Measurements from ENCODE around the gene ZCCHC17.
A peak's percentile ranks its signal among the peaks of the same experiment; 100 is the strongest.
"Not testable (repeated sequence)": the region's sequence is repeated elsewhere in the genome, so short reads cannot be mapped to it uniquely, and the experiment has no call there.

ZCCHC17 gene

GRCh38 chr1:31368611-31369107, 71.8 kb downstream of the ZCCHC17 start:
- no peak for DNase-seq

DNA sequence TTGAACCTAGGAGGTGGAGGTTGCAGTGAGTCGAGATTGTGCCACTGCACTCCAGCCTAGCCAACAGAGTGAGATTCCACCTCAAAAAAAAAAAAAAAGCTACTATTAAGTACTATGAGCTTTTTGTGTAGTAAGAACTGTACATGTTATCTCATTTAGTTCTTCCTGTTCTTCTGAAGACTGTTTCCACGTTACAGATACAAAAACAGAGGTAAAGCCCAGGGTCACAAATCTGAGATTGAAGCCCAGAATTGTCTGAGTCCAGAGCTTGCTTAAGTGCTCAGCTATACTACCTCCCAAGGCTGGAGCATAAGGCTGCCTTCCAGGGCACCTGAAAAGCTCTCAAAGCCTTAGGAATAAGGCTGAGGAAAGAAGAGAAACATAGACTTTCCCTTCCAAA, 73.2 kb downstream of the ZCCHC17 start:
- DNase-seq = no peak

- no peak for DNase-seq
These were observed 73.7 kb downstream of the ZCCHC17 start for GRCh38 chr1:31370565-31370964.

DNA sequence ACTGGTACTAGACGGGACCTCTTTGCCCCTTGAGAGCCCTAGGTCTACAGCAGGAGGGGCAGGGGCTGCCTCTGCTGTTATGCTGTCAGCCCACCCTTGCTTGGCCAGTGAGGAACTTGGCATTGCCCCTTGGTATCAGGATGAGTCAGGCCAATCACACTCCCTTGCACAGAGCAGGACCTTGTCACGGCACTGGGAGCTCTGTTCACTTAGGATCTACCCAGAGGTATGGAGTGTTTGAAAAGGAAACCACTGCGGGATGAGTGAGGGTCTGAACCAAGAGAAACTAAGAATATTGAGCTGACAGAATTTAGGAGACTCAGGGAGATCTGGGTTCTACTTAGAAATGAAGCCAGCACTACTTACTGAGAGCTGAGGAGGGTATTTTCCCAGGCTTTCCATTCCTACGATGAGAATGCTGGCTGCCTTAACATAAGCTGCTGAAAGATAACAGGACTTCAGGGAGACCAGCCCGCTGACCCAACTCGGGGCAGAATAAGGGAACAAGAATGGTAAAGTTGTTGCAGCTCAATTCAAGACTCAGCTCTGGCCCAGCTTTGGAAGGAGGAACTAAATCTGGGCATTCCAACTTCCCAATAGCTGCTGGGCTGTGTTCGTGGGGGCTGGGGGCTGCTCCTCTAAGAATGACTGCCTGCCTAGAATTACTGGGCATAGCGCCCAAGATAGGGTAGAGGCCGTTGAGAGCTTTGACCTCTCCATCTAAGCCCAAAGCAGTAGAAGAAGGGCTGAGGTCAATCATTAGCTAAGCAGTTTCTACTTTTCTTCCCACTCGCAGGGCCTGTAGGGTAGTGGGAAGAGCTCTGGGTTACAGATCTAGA, 74.5 kb downstream of the ZCCHC17 start:
- DNase-seq = peak in 4 of 56 donors; percentile 4 to 16 (median 10)

DNA sequence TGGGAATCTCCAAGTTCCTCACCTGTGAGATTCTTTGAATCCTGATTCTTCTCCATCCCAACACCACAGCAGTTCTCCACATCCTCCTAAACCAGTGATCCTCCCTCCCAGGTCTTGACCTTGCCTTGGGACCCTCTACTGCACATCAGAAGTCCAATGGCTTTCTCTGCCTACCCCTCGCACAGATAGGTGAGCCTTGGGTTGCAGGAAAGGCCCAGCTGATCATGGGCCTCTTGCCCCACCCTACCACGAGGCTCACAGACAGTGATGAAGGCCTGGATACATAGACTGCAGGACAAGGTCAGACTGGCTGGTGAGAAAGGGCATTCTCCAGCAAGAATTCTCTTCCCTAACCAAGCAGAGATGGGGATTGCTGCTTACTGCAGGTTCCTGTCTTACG, 75.2 kb downstream of the ZCCHC17 start:
- peak in 1 of 56 donors; percentile 14 for DNase-seq

GRCh38 chr1:31372751-31373055, 75.9 kb downstream of the ZCCHC17 start:
- peak in 6 of 56 donors; percentile 47 to 75 (median 64) for DNase-seq

DNA sequence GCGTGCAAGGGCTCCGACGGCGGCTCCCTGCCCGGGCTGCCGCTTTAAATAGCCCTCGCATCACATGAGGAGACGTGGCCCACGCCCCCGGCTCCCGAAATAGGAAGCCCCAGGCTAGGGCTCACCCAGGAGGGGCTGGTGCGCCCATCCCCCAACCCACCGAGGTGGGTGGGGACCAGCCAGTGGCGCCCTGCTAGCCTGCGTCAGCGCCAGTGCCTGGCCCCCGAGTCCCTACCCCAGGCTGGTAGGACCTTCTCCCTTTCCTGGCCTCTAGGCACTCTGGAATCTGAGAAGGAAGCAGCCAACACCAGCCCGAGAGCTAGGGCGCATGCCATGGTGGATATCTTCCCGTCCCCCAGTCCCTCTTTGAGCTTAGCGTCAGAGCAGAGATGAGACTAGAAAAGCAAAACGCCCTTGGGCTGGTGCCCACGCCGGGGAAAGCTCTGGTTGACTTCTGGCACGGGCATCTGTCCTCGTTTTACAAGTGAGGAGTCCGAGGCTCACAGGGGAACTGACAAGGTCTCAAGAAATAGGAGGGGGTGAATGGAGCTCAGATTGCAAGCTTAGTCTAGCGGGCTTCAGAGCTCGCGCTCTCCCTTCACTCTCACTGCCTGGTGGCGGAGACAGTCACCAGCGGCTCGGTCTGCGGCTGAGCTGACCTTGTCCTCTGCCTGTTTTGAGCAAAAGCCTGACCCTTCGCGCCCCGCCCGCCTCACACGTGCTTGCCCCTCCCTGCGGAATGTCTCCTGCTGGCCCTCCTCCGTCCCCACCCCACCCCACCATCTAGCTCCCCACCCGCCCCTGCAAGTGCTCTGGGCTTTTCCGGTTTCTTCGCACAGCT, 76.4 kb downstream of the ZCCHC17 start, which contains the start of gene FABP3:
Gene FABP3 (minus strand): TSS at position 21 of the 841 bp plus-strand sequence. CDS start 62 bp downstream, outside the sequence.
- peak in 52 of 56 donors; percentile 23 to 85 (median 68) for DNase-seq

DNA sequence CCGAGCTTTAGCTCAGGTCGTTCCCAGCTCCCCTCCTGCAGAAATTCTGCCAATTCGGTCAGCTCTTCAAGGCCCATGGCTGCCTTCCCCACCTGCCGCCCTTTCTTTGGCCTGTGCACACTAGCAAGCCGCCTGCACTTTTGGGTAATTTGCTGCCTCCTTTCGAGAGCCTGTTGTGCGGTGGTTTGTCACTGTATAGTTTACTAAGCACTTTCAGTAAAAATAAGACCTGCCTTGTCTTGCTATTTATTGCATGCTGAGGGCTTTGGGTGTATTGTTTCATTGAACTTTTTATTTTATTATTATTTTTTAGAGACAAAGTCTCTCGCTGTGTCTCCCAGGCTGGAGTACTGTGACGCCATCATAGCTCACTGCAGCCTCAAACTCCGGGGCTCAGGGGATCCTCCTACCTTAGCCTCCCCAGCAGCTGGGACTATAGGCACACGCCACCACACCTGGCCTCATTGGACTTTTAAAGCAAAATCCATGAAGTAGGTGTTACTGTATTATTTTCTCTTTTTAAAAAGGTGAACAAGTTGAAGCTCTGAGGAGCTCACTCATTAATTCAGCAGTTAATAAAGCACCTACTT, 77.2 kb downstream of the ZCCHC17 start:
- DNase-seq = peak in 2 of 56 donors; percentile 55 to 56

DNA sequence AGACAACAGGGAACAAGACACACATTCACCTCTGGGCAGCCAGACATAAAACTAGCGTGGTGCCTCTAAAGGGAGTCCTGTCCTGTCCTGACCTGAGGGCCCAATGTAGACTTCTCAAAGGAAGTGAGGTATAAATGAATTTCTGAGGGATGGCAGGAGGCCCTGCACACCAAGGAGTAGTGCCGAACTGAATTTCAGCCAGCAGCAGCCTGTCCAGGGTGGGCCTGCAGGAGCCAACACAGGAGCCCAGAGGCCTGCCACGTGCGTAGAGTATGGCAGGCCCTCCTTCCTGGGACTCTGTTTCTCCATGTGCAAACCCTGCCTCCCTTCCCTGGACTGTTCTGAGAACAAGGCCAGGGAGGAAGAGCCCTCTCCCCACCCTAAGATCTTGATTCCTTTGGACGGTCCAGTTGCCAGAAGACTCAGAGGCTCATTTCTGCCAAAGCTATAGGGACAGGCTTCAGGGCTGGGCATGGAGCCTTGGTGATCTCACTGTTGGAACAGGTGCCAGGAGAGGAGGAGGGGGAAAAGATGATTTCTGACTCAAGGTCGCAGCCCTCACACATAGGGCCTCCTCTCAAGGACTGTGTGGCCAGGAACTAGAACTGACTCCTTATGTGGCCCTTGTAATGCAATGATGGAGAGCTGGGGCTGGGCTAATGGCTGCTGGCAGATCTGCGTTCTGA, 77.8 kb downstream of the ZCCHC17 start:
- peak in 4 of 56 donors; percentile 11 to 45 (median 22) for DNase-seq

- DNase-seq = peak in 55 of 56 donors; percentile 8 to 94 (median 78)
These were observed 79.7 kb downstream of the ZCCHC17 start for GRCh38 chr1:31376375-31377134.

DNA sequence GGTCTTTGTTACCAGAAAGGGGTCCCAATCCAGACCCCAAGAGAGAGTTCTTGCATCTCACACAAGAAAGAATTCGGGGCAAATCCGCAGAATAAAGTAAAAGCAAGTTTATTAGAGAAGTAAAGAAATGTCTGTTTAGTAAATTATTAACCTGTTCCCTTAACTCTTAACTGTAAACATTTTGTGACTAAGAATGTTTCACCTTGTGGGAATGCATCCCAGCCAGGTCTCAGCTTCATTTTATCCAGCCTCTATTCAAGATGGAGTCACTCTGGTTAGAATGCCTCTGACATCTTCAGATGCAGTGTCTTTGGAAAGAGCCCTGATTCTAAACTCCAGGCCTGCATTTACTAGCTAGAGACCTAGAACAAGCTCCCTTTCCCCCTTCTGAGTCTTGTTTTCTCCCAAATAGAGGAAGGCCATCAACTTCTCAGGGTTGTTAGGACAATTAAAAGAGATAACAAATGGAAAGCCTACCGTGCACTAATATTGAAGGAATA, 80.6 kb downstream of the ZCCHC17 start:
- DNase-seq = no peak

DNA sequence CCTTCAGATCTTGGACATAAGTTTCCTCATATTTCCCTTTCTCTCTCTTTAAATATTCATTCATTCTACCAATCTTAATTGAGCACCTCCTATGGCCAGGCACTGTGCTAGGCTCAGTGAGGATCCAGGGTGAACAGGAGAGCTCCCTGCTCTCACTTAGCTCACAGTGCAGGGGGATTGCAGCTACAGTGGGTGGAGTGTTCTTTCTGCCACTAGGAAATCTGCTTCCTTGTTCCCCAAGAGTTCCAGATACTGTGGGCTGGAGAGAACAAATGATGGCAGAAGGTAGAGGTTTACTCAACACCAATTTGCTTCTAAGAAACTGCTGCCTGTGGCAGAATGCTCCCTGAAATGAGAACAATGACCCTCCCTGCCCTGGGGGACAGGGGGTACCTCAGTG, 81.2 kb downstream of the ZCCHC17 start:
- no peak for DNase-seq

GRCh38 chr1:31380181-31380580, 83.3 kb downstream of the ZCCHC17 start:
- DNase-seq = peak in 28 of 56 donors; percentile 7 to 62 (median 36)

DNA sequence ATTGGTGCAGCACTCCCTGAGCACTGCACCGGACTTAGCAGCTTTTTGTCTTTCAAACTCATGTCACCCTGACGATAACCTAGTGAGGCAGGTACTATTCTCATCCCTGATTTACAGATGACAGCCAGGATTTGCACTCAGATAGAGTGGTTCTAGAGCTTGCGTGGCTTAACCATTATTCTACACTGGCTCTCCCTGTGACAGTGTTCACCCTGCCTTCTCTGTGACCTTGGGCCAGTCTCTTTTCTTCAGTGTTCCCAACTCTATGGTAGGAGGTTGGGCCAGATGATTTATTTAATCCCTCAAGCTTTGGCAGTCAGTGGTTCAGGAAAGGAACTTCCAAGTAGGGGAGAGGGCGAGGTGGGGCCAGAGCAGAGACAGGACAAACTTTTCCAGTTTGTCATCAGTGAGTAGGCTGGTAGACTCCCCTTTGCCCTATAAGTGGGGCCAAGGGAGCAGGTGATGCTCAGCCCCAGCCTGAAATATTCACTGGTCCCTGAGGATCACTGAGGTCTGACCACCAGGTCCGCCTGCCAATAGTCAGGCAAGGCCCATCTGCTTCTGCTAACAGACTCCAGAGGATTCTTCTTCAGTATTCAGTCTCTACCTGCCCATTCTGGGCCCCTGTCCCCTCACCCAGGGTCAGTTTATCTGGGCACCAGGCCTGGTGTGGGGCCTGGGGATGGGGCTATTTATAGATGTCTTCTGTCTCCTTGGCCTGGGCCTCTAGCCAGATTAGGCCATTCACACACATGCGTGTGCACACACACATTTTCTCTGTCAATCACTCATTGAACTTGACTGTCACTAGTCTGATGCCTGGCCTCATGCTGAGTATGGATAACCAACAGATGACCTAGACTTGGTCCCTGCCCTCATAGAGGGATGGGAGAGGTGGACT, 84.8 kb downstream of the ZCCHC17 start:
- no peak for DNase-seq

GRCh38 chr1:31382379-31382989, 85.7 kb downstream of the ZCCHC17 start:
- no peak for DNase-seq

GRCh38 chr1:31383967-31384366, 87.1 kb downstream of the ZCCHC17 start:
- DNase-seq = no peak

- DNase-seq = not testable (repeated sequence)
These were observed 89.9 kb downstream of the ZCCHC17 start for GRCh38 chr1:31386576-31387243.

- DNase-seq = no peak
These were observed 90.8 kb downstream of the ZCCHC17 start for GRCh38 chr1:31387612-31388011.
